Ovary (tissue), 3 donors: ENCODE measurements around the gene FNIP2.

Experiments
- POLR2A ChIP-seq: fragments of 450-650 bp; IDR thresholded peaks from one replicate; pipeline ENCODE4 v1.6.1; 2017; ENCODE audit warnings: antibody characterized with exemption, mild to moderate bottlenecking, moderate library complexity
- TF ChIP-seq, protein P1 (sequence below), 3 donors: fragments of 450-650 bp in 2 of 3; fragments of 200-600 bp in 1 of 3; IDR thresholded peaks; one replicate each; pipeline versions ENCODE4 v1.5.1 to v1.8.0; 2016 to 2022; ENCODE audit warnings: antibody characterized with exemption in 3 of 3, mild to moderate bottlenecking in 1 of 3
- donor health status: DM: no; HTN: no; CAD: no.

DNA sequence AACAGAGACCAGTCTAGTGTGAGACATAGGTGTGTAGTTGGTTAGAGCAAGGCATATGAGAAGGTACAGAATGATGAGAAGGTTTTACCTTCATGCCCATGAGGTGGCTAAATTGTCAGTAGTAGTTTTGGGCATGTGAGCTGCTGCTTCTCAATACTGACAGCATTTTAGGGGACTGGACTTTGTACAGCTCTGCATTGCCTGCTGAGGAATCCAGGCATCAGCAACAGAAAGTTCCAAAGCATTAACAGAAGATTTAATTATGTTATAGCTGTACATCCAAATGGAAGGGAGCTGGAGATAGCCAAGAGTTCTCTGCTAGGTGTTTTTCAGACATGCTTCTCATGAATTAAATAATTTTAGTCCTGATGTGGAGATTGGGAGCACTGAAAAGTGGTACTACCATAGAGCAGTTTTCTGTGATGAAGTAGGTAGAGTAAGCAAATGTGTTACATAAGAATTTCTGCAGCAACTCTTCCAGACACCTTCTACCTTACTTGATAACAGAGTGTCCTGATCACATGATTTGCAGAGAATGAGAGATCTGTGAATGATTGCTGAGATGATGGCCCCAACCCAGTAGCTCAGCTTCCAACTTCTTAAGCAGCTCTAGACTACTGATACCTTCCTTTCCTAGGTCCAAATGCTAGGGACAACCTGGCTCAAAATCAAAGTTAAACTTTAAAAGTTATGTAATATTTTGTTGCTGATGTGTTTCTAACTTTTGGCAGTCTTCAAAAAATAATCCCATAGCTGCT lies 30.4 kb downstream of the FNIP2 start:
- TF ChIP-seq, protein P1, sequence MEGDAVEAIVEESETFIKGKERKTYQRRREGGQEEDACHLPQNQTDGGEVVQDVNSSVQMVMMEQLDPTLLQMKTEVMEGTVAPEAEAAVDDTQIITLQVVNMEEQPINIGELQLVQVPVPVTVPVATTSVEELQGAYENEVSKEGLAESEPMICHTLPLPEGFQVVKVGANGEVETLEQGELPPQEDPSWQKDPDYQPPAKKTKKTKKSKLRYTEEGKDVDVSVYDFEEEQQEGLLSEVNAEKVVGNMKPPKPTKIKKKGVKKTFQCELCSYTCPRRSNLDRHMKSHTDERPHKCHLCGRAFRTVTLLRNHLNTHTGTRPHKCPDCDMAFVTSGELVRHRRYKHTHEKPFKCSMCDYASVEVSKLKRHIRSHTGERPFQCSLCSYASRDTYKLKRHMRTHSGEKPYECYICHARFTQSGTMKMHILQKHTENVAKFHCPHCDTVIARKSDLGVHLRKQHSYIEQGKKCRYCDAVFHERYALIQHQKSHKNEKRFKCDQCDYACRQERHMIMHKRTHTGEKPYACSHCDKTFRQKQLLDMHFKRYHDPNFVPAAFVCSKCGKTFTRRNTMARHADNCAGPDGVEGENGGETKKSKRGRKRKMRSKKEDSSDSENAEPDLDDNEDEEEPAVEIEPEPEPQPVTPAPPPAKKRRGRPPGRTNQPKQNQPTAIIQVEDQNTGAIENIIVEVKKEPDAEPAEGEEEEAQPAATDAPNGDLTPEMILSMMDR (IDR thresholded peaks at IDR 0.05): no peak
- no peak for TF ChIP-seq POLR2A
